GM19397 (cell line): ENCODE results near the gene ZFYVE28.

Source experiments
- ATAC-seq: cut with Tn5 transposase; IDR thresholded peaks from one replicate; pipeline ENCODE4 v1.9.1; 2021; ENCODE audit warnings: mild to moderate bottlenecking, moderate library complexity; ENCODE audit not compliant: unreplicated experiment

Gene ZFYVE28

GRCh38 chr4:2252530-2253091 lies 165.8 kb downstream of the ZFYVE28 start:
- ATAC-seq: no peak

- ATAC-seq: no peak
Observed at GRCh38 chr4:2251795-2252529, 166.5 kb downstream of the ZFYVE28 start.

- ATAC-seq: no peak
Observed at GRCh38 chr4:2251073-2251794, 167.2 kb downstream of the ZFYVE28 start.

- ATAC-seq: no peak
Observed at GRCh38 chr4:2250357-2251072, 167.9 kb downstream of the ZFYVE28 start.

- no peak for ATAC-seq
Observed at GRCh38 chr4:2249526-2250356, 168.7 kb downstream of the ZFYVE28 start.

GRCh38 chr4:2248821-2249261 lies 169.6 kb downstream of the ZFYVE28 start:
- no peak for ATAC-seq

GRCh38 chr4:2248044-2248780 lies 170.2 kb downstream of the ZFYVE28 start:
- no peak for ATAC-seq

- ATAC-seq: no peak
Observed at GRCh38 chr4:2247128-2248043, 171.1 kb downstream of the ZFYVE28 start.

- no peak for ATAC-seq
Observed at GRCh38 chr4:2246384-2247127, 171.9 kb downstream of the ZFYVE28 start.

GRCh38 chr4:2245787-2246275 lies 172.6 kb downstream of the ZFYVE28 start:
- ATAC-seq: no peak

- no peak for ATAC-seq
Observed at GRCh38 chr4:2245057-2245786, 173.2 kb downstream of the ZFYVE28 start.

GRCh38 chr4:2243681-2244380 lies 174.6 kb downstream of the ZFYVE28 start:
- no peak for ATAC-seq

- peak; percentile 92 for ATAC-seq
Observed at GRCh38 chr4:2241410-2242353, 176.8 kb downstream of the ZFYVE28 start, which contains the start of the genes HAUS3 and POLN. TSS of gene HAUS3 (minus strand) at chr4:2242121. CDS start at chr4:2240946, 1,175 bp downstream. TSS of gene POLN (minus strand) at chr4:2242121. CDS start at chr4:2229231, 12,890 bp downstream.

- ATAC-seq: no peak
Observed at GRCh38 chr4:2241003-2241402, 177.4 kb downstream of the ZFYVE28 start.

- ATAC-seq: no peak
Observed at GRCh38 chr4:2236944-2237666, 181.3 kb downstream of the ZFYVE28 start.
